ENCODE data around the gene NABP1. TPM values are rescaled to one million over a fixed set of nuclear protein-coding genes. Genes with fewer than 3 reads are reported as not detected.

NABP1 gene
- total and polyA plus RNA-seq, 4 donors = 3.6 to 35.5 (median 18.4) TPM

DNA sequence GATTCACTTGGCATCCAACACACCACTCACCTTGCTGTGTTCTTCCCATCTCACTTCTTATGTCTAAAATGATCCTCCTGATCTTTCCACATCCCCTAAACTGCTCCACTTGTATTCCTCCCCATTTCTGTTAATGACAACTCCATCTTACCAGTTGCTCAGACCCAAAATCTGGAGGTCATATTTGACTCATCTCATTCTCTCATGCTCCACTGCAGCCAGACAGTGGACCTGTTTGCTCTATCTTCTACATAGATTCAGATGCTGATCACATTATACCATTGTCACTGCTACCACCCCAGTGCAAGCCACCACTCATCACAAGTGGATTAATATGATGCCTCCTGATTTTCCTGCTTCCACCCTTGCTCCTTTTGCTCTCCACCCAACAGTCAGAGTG is 7.9 kb upstream of the NABP1 start:
- TF ChIP-seq, protein P1, sequence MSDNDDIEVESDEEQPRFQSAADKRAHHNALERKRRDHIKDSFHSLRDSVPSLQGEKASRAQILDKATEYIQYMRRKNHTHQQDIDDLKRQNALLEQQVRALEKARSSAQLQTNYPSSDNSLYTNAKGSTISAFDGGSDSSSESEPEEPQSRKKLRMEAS (IDR thresholded peaks at IDR 0.05) = no peak
- TF ChIP-seq, protein P2, sequence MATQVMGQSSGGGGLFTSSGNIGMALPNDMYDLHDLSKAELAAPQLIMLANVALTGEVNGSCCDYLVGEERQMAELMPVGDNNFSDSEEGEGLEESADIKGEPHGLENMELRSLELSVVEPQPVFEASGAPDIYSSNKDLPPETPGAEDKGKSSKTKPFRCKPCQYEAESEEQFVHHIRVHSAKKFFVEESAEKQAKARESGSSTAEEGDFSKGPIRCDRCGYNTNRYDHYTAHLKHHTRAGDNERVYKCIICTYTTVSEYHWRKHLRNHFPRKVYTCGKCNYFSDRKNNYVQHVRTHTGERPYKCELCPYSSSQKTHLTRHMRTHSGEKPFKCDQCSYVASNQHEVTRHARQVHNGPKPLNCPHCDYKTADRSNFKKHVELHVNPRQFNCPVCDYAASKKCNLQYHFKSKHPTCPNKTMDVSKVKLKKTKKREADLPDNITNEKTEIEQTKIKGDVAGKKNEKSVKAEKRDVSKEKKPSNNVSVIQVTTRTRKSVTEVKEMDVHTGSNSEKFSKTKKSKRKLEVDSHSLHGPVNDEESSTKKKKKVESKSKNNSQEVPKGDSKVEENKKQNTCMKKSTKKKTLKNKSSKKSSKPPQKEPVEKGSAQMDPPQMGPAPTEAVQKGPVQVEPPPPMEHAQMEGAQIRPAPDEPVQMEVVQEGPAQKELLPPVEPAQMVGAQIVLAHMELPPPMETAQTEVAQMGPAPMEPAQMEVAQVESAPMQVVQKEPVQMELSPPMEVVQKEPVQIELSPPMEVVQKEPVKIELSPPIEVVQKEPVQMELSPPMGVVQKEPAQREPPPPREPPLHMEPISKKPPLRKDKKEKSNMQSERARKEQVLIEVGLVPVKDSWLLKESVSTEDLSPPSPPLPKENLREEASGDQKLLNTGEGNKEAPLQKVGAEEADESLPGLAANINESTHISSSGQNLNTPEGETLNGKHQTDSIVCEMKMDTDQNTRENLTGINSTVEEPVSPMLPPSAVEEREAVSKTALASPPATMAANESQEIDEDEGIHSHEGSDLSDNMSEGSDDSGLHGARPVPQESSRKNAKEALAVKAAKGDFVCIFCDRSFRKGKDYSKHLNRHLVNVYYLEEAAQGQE (IDR thresholded peaks at IDR 0.05) = no peak
- TF ChIP-seq JUND (IDR thresholded peaks at IDR 0.05) (no peak), YY1 (IDR thresholded peaks at IDR 0.05) (no peak), FOXA2 (IDR thresholded peaks at IDR 0.05) (no peak), NR2F2 (IDR thresholded peaks at IDR 0.05) (no peak)
- Histone ChIP-seq H3K27ac (ENCODE audit: low read depth in 1 of 2, low read length in 2 of 2) (no peak overlapping the region), H3K9me3 (ENCODE audit: control insufficient read depth in 4 of 4, low read length in 3 of 4) (no peaks in the 10 kb centered on the region), H3K4me1 (ENCODE audit: control insufficient read depth in 4 of 4, insufficient read depth in 4 of 4, low read length in 3 of 4) (no peaks in the 10 kb centered on the region), H3K9ac (ENCODE audit: low read depth in 1 of 2, low read length in 2 of 2) (no peak overlapping the region), H3K36me3 (ENCODE audit: control insufficient read depth in 4 of 4, insufficient read depth in 3 of 4, low read depth in 1 of 4, low read length in 3 of 4) (no peaks in the 10 kb centered on the region), H3K4me3 (ENCODE audit: low read depth in 1 of 3, low read length in 3 of 3) (no peak overlapping the region), H3K27me3 (ENCODE audit: control insufficient read depth in 4 of 4, insufficient read depth in 4 of 4, low read length in 3 of 4) (no peaks in the 10 kb centered on the region)
- no peak for DNase-seq (ENCODE audit: low spot score)

DNA sequence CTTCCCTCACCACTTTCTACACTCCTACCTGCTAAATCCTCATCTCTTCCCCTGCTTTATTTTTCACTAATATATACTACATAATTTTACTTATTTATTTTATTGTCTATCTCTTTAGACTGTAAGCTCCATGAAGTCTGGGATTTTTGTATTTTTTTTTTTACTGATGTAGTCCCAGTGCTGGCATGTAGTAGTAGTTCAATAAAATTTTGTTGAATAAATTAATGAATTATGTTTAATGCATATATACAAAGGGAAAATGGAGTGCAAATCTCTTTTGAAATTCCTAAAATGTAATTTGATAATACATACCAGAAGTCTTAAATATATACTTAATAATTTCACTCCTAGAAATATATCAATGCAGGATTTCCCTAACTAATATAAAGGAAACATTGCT is 7.1 kb upstream of the NABP1 start:
- TF ChIP-seq EGR1 (IDR thresholded peaks at IDR 0.05; ENCODE audit: low read depth in 2 of 2) (no peak), TAF1 (conservative IDR thresholded peaks at IDR 0.05) (no peak), HNF4A (conservative IDR thresholded peaks at IDR 0.05) (no peak), RAD21 (IDR thresholded peaks at IDR 0.05) (no peak), FOXA1 (IDR thresholded peaks at IDR 0.05) (no peak), YY1 (IDR thresholded peaks at IDR 0.05) (no peak), JUND (IDR thresholded peaks at IDR 0.05) (no peak), NR2F2 (IDR thresholded peaks at IDR 0.05) (no peak), GABPA (IDR thresholded peaks at IDR 0.05 in 1 of 2, conservative IDR thresholded peaks at IDR 0.05 in 1 of 2) (no peak)
- TF ChIP-seq, protein P3, sequence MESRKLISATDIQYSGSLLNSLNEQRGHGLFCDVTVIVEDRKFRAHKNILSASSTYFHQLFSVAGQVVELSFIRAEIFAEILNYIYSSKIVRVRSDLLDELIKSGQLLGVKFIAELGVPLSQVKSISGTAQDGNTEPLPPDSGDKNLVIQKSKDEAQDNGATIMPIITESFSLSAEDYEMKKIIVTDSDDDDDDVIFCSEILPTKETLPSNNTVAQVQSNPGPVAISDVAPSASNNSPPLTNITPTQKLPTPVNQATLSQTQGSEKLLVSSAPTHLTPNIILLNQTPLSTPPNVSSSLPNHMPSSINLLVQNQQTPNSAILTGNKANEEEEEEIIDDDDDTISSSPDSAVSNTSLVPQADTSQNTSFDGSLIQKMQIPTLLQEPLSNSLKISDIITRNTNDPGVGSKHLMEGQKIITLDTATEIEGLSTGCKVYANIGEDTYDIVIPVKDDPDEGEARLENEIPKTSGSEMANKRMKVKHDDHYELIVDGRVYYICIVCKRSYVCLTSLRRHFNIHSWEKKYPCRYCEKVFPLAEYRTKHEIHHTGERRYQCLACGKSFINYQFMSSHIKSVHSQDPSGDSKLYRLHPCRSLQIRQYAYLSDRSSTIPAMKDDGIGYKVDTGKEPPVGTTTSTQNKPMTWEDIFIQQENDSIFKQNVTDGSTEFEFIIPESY (IDR thresholded peaks at IDR 0.05) = no peak
- TF ChIP-seq, protein P2 (IDR thresholded peaks at IDR 0.05) = no peak
- TF ChIP-seq, protein P1 (IDR thresholded peaks at IDR 0.05) = no peak
- TF ChIP-seq, protein P4, sequence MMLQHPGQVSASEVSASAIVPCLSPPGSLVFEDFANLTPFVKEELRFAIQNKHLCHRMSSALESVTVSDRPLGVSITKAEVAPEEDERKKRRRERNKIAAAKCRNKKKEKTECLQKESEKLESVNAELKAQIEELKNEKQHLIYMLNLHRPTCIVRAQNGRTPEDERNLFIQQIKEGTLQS (IDR thresholded peaks at IDR 0.05) = no peak
- TF ChIP-seq, protein P5, sequence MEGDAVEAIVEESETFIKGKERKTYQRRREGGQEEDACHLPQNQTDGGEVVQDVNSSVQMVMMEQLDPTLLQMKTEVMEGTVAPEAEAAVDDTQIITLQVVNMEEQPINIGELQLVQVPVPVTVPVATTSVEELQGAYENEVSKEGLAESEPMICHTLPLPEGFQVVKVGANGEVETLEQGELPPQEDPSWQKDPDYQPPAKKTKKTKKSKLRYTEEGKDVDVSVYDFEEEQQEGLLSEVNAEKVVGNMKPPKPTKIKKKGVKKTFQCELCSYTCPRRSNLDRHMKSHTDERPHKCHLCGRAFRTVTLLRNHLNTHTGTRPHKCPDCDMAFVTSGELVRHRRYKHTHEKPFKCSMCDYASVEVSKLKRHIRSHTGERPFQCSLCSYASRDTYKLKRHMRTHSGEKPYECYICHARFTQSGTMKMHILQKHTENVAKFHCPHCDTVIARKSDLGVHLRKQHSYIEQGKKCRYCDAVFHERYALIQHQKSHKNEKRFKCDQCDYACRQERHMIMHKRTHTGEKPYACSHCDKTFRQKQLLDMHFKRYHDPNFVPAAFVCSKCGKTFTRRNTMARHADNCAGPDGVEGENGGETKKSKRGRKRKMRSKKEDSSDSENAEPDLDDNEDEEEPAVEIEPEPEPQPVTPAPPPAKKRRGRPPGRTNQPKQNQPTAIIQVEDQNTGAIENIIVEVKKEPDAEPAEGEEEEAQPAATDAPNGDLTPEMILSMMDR (IDR thresholded peaks at IDR 0.05; ENCODE audit: low read depth, low read length, missing input control) = no peak
- Histone ChIP-seq H3K27me3 (ENCODE audit: control insufficient read depth in 4 of 4, insufficient read depth in 4 of 4, low read length in 3 of 4) (no peaks in the 10 kb centered on the region), H3K27ac (ENCODE audit: low read depth in 1 of 2, low read length in 2 of 2) (no peak overlapping the region), H3K36me3 (ENCODE audit: control insufficient read depth in 4 of 4, insufficient read depth in 3 of 4, low read depth in 1 of 4, low read length in 3 of 4) (no peaks in the 10 kb centered on the region), H3K9ac (ENCODE audit: low read depth in 1 of 2, low read length in 2 of 2) (no peak overlapping the region), H3K9me3 (ENCODE audit: control insufficient read depth in 4 of 4, low read length in 3 of 4) (no peaks in the 10 kb centered on the region), H3K4me1 (ENCODE audit: control insufficient read depth in 4 of 4, insufficient read depth in 4 of 4, low read length in 3 of 4) (no peaks in the 10 kb centered on the region), H3K4me3 (ENCODE audit: low read depth in 1 of 3, low read length in 3 of 3) (no peak overlapping the region)
- DNase-seq (ENCODE audit: low spot score) = no peak
